Left ventricle myocardium superior (tissue), 1 donor: ENCODE results near the gene GALNT10. TPM values are rescaled to one million over a fixed set of nuclear protein-coding genes. Genes with fewer than 3 reads are reported as not detected.
A peak's percentile ranks its signal among the peaks of the same experiment; 100 is the strongest.

Experiments used
- ATAC-seq: fragments of 200-7000 bp; cut with Tn5 transposase; one replicate; pipeline ENCODE4 v1.9.1; 2020; ENCODE audit warnings: mild to moderate bottlenecking, moderate library complexity
- DNase-seq: peaks from one replicate; pipeline ENCODE4 v3.0.0-alpha.2; 2020
- intact Hi-C: fragments of 100-400 bp; cut with micrococcal nuclease; formaldehyde crosslinking; loops from one replicate; pipeline ENCODE4 v1.11.0; 2022
- total RNA-seq: library from RNA; stranded (reverse); fragmentation: NEBNext Ultra II Directional; extraction: Animal tissue kit (Norgen Biotek cat#: 25700); gene quantifications from one replicate; pipeline ENCODE4 v1.2.1, GENCODE V29; 2021
- donor health status: DM: no; HTN: yes; CAD: no; lungs with severe emphysema.

The GALNT10 gene
- total RNA-seq, 1 donor from 2014 or later: 10.9 TPM

GRCh38 chr5:154275566-154275965 lies 85.0 kb downstream of the GALNT10 start:
- no peak for DNase-seq
- ATAC-seq: no peak
- intact Hi-C loops: no loop called here

DNA sequence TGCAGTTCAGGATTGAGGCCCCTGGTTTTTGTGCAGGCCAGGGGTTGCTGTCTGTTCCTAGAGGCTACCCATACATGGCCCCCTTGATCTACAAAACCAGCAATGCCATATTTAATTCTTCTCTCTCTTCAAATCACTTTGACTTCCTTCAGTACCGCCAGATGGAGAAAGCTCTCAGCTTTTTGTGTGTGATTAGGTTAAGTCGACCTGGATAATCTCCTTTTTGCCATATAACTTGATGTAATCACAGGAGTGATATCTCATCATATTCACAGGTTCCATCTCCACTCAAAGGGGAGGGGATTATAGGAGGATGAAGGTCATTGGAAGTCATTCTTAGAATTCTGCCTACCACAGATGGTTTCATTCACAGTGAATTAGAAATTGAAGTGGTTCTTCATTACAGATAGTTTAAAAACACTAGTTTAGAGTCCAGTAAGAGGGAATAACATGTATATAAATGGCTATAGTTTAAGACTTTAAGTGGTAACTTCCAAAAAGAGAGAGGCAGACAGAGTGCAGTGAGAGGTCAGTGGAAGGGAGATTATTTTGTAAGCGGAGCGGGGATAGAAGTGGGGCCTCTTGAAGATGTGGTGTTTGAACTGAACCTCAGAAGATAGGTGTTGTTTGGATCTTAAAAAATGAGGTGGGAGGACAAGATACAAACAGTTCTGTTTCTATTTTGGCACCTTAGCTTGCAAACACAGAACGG lies 85.9 kb downstream of the GALNT10 start:
- ATAC-seq (peak; percentile 3), DNase-seq (no peak)
- intact Hi-C loops: no loop called here

- peak; percentile 72 for DNase-seq
- ATAC-seq: peak; percentile 89
- intact Hi-C loops: no loop called here
Observed at GRCh38 chr5:154276973-154277331, 86.4 kb downstream of the GALNT10 start.

- DNase-seq: no peak
- intact Hi-C loops: no loop called here
- no peak for ATAC-seq
Observed at GRCh38 chr5:154277499-154277898, 87.0 kb downstream of the GALNT10 start.

GRCh38 chr5:154278186-154278585 lies 87.7 kb downstream of the GALNT10 start:
- DNase-seq (no peak), ATAC-seq (no peak)
- intact Hi-C loops: no loop called here

DNA sequence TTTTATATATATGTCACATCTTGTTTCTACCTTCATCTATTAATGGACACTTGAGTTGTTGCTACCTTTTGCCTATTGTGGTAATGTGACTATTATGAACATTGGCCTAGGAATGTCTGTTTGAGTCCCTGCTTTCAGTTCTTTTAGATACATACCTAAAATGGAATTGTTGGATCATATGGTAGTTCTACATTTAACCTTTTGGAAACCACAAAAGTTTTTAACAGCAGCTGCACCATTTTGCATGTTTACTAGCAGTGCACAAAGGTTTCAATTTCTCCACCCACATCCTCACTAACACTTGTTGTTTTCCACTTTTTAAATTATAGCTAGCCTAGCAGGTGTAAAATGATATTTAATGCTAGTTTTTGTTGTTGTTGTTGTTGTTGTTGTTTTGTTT lies 88.4 kb downstream of the GALNT10 start:
- ATAC-seq (no peak), DNase-seq (no peak)
- intact Hi-C loops: no loop called here

- DNase-seq (no peak), ATAC-seq (no peak)
- intact Hi-C loops: no loop called here
Observed at GRCh38 chr5:154284433-154284832, 93.9 kb downstream of the GALNT10 start.

GRCh38 chr5:154285661-154286408 lies 95.3 kb downstream of the GALNT10 start:
- ATAC-seq (no peak), DNase-seq (no peak)
- intact Hi-C loops: no loop called here

DNA sequence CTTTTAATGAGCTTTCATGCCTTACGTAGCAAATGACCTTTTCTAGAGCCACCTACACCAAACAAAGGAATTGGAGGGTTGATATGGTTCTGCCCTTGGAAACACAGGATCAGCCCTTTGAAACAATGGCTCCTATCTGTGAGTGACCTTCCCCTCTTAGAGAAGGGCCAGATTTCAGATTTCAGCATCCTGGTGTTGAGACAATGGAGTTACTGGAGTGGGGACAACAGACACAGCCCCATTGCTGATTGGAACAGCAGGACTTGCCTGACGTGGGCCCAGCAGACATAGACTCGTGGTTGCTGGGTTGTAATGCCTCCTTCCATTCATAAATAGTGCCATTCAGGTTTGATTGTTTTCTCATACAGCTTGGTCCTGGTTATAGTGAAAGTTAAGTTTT lies 96.0 kb downstream of the GALNT10 start:
- DNase-seq (no peak), ATAC-seq (peak; percentile 33)
- intact Hi-C loops: no loop called here

DNA sequence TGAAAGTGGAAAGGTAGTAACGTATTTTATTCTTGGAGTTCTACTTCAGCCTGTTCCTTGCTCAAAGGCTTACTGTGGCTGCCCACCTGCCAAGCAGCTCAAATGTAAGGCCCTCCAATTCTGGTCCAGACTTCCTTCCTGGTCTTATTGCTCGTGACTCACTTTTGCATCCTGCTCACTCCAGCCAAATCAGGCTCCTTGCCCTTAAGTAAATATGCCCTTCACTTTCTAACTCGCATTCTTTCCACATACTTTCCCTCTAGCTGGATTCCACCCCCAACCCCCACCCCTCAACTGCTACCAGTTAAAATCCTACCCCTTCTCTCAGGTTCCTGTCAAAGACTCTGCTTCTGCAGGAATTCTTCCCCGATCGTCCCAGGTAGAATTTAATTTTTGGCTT lies 96.6 kb downstream of the GALNT10 start:
- ATAC-seq (peak; percentile 60), DNase-seq (no peak)
- intact Hi-C loops: no loop called here

- intact Hi-C loops: no loop called here
- ATAC-seq (peak; percentile 84), DNase-seq (no peak)
Observed at GRCh38 chr5:154288145-154288544, 97.6 kb downstream of the GALNT10 start.

DNA sequence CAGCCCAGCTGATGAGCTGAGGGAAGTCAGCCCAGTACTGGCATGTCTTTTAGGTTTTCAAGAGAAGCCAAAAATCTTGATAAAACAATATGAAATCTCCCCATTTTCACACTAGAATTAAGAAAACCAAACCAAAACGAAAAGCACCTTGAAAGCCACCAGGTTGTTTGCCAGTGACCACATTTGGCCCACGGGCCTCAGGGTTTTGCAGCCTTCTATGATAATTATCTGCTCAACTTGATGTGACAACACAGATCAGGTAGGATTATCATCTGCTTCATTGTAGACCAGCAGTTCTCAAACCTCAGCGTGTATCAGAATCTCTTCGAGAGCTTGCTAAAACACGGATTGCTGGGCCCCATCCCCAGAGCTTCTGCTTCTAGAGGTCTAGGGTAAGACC lies 101.4 kb downstream of the GALNT10 start:
- intact Hi-C loops: no loop called here
- ATAC-seq (no peak), DNase-seq (no peak)

DNA sequence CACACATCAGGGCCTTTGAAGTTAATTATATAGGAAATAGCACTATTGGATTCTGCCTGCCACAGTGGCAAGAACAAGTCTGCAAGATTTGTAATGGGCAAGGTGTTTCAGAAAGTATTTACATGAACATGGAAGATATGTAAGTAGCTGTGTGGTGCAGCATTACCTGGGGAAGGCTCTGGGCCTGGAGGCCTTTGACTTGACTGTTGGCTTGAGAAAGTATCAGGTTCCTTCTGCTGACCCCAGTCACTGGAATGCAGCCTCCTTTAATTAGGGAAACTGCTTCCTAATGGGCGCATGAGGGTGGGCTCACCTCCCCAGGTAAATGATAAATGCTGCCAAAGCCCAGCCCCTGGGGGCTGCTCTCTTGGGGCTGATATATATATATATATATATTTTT lies 102.7 kb downstream of the GALNT10 start:
- intact Hi-C loops: no loop called here

DNA sequence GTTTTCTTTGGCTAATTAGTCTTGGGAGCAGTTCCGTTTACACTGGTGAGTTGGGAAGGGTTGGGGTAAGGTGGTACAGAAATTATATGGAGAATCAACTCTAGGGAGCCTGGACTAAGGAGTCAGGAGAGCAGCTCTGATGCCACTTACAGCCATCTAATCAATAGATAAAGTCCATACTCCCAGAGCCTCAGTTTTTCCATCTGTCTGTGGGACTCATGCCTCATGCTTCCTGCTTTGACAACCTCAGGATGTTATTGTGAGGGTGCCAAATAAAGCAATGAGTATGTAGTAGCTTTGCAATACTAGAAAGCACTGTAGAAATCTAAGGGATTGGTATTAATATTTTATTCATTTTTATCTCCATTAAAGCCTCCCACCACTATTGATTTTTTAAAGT lies 105.0 kb downstream of the GALNT10 start:
- ATAC-seq (no peak), DNase-seq (no peak)
- intact Hi-C loops: no loop called here

More for the DNA sequence above, 102.7 kb downstream of the GALNT10 start:
- ATAC-seq (no peak), DNase-seq (no peak)

DNA sequence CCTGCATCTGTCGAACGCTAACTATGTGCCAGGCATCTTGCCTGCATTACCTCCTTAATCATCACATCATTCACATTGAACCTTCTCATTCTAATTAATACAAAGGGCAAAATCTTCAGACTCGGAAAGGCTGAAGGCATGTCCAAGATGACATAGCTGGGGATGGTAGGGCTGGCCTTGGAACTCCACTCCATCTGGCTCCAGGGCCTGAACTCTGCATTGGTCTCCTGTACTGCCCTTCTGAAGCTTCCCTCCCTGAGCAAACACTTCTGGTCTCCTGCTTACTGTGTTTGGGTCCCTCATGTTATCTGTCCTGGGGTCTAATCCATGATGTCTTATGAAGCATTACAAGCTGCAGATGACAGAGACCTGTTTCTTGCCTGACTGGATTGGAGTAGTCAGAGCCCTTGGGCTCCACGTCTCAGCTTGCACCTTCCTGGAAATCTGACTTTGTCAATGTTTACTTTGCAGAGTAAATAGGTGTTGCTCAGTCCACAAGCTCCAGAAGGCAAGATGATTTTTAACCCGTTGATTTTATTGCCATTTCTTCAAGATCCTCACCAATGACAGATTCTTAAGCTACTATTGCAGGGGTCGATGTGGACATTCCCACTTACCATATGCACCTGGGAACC lies 106.1 kb downstream of the GALNT10 start:
- intact Hi-C loops: no loop called here
- DNase-seq (no peak), ATAC-seq (no peak)

GRCh38 chr5:154298065-154298464 lies 107.5 kb downstream of the GALNT10 start:
- ATAC-seq (no peak), DNase-seq (no peak)
- intact Hi-C loops: no loop called here

DNA sequence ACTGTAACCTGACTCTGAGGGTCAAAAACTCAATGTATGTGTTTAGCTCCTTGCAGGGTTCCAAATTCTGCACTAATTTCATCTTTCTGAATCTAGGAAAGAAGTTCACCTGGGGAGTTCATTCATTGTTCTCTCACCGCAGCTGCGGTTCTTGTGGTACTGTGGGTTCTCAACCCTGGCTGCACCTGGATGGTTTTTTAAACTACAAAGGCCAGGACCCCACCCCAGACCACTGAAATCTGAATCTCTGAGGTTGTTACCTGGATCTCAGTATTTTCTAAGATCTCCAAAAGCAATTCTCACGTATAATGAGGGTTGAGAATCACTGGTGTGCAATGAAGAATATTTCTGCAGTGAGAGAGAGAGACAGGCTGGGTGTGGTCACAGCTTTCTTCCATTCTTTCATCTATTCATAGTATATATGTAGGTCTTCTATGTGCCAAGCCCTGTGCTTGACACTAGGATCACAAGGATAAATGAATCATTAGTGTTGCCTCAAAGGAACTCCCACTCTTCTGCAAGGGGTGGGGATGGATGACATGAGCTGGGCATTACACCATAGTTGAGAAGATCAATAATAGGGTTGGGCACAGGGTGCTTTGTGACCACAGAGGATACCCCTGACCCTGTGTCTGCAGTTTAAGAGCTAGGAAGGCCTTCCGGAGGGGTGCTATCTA lies 109.8 kb downstream of the GALNT10 start:
- ATAC-seq (no peak), DNase-seq (no peak)
- intact Hi-C loops: no loop called here

- ATAC-seq: no peak
- intact Hi-C loops: no loop called here
- no peak for DNase-seq
Observed at GRCh38 chr5:154301726-154302125, 111.2 kb downstream of the GALNT10 start.

DNA sequence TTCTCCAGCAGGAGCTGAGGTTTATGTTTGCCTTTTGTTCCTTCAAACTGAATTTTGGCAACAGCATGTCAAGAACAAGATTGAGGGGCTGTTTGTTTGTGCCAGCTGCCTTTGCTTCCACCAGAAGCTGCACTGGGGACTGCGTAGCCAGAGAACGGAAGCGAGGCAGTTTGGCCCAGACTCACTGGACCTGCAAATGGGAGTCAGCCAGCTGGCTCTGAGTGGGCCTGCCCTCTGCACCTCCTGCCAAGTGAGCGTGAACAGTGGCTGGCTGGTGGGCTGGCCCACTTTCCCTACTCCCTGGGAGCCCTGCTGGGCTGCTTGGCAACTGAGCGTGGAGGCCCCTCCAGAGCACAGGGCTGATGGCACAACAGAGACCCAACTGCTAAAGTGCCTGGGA lies 111.6 kb downstream of the GALNT10 start:
- intact Hi-C loops: no loop called here
- DNase-seq (peak; percentile 80), ATAC-seq (peak; percentile 99)

DNA sequence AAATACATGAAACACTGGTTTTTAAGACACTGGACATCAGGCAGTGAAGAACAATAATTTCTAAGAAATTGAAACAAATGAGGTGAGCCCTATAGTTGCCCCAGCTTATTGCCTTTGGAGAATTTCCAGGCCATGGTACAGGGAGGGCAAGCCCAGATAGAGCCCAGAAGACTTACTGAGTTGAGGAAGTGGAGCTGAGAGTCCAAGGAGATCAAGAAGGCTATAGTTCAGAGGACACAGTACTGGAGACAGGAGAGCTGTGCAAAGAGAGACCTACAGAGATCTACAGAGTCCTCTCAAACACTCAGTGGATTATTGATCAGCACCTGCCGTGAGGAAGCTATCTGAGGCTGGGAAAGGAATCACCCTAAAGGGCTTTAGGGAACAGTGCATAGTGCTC lies 112.6 kb downstream of the GALNT10 start:
- ATAC-seq (no peak), DNase-seq (no peak)
- intact Hi-C loops: no loop called here
